Endothelial cell (in vitro differentiated cells): Measurements from ENCODE around the gene SVOPL. TPM values are rescaled to one million over a fixed set of nuclear protein-coding genes. Genes with fewer than 3 reads are reported as not detected.

Source experiments
- DNase-seq: peaks from one replicate; pipeline ENCODE4 v3.0.0; 2021; ENCODE audit warnings: low spot score
- H3K27ac Mint-ChIP-seq: one replicate; pipeline ENCODE4 v1.8.0; 2021; ENCODE audit warnings: mixed read lengths, inconsistent platforms; ENCODE audit not compliant: unreplicated experiment
- H3K27me3 Mint-ChIP-seq: one replicate; pipeline ENCODE4 v1.8.0; 2021; ENCODE audit warnings: mild to moderate bottlenecking, moderate library complexity, mixed read lengths, inconsistent platforms; ENCODE audit not compliant: unreplicated experiment
- H3K36me3 Mint-ChIP-seq: one replicate; pipeline ENCODE4 v1.8.0; 2021; ENCODE audit warnings: mild to moderate bottlenecking, low read depth, mixed read lengths, inconsistent platforms; ENCODE audit not compliant: unreplicated experiment
- H3K4me1 Mint-ChIP-seq: one replicate; pipeline ENCODE4 v1.8.0; 2021; ENCODE audit warnings: mild to moderate bottlenecking, mixed read lengths, inconsistent platforms; ENCODE audit not compliant: unreplicated experiment
- H3K4me3 Mint-ChIP-seq: one replicate; pipeline ENCODE4 v1.8.0; 2021; ENCODE audit warnings: mild to moderate bottlenecking, mixed read lengths, inconsistent platforms; ENCODE audit not compliant: unreplicated experiment
- H3K9me3 Mint-ChIP-seq: one replicate; pipeline ENCODE4 v1.8.0; 2021; ENCODE audit warnings: mixed read lengths, inconsistent platforms; ENCODE audit not compliant: unreplicated experiment
- total RNA-seq: library from RNA; stranded (reverse); fragmentation: NEBNext Ultra II Directional; extraction: Animal tissue kit (Norgen Biotek cat#: 25700); gene quantifications from one replicate; pipeline ENCODE4 v1.2.1, GENCODE V29; 2021; ENCODE audit not compliant: unreplicated experiment
- TF ChIP-seq, protein P1 (sequence below): fragments of 200-600 bp; sonication (generic); IDR thresholded peaks from one replicate; pipeline ENCODE4 v1.5.0; 2021; ENCODE audit warnings: antibody characterized with exemption; ENCODE audit not compliant: unreplicated experiment

SVOPL gene
- total RNA-seq, 1 donor from 2014 or later: not detected

- DNase-seq: no peak
- TF ChIP-seq, protein P1, sequence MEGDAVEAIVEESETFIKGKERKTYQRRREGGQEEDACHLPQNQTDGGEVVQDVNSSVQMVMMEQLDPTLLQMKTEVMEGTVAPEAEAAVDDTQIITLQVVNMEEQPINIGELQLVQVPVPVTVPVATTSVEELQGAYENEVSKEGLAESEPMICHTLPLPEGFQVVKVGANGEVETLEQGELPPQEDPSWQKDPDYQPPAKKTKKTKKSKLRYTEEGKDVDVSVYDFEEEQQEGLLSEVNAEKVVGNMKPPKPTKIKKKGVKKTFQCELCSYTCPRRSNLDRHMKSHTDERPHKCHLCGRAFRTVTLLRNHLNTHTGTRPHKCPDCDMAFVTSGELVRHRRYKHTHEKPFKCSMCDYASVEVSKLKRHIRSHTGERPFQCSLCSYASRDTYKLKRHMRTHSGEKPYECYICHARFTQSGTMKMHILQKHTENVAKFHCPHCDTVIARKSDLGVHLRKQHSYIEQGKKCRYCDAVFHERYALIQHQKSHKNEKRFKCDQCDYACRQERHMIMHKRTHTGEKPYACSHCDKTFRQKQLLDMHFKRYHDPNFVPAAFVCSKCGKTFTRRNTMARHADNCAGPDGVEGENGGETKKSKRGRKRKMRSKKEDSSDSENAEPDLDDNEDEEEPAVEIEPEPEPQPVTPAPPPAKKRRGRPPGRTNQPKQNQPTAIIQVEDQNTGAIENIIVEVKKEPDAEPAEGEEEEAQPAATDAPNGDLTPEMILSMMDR: no peak
- Mint-ChIP-seq H3K27me3 (peaks cover 5% of the 10 kb centered on the region), H3K36me3 (peaks cover 95% of the 10 kb centered on the region), H3K9me3 (peaks cover 20% of the 10 kb centered on the region), H3K4me3 (no peak overlapping the region), H3K4me1 (no peaks in the 10 kb centered on the region), H3K27ac (no peak overlapping the region)
Measured at GRCh38 chr7:138559448-138559847, 141.7 kb downstream of the SVOPL start.

- DNase-seq: no peak
- H3K4me1 Mint-ChIP-seq: no peaks in the 10 kb centered on the region
- TF ChIP-seq, protein P1: no peak
- H3K9me3 Mint-ChIP-seq: peaks cover 20% of the 10 kb centered on the region
- peaks cover 4% of the 10 kb centered on the region for H3K27me3 Mint-ChIP-seq
- no peak overlapping the region for H3K27ac Mint-ChIP-seq
- H3K4me3 Mint-ChIP-seq: peak overlapping the region; percentile 76
- H3K36me3 Mint-ChIP-seq: peaks cover 94% of the 10 kb centered on the region
Measured at GRCh38 chr7:138556771-138557484, 144.2 kb downstream of the SVOPL start.

DNA sequence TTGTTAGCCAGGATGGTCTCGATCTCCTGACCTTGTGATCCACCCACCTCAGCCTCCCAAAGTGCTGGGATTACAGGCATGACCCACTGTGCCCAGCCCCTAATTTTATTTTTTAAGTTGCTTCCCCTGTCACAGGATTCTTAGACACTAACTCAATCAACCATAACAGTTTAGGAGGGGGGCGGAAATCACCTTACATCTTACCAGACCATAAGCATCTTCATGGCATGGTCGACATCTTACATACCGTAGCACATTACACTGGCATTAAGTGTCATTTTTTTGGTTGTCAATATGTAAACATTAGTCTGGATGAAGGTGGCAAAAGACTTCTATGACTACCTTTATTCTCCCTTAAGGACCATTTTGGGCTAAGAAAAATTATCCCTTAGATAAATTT, 145.5 kb downstream of the SVOPL start:
- Mint-ChIP-seq H3K4me1 (no peaks in the 10 kb centered on the region), H3K27me3 (peaks cover 4% of the 10 kb centered on the region), H3K9me3 (peaks cover 20% of the 10 kb centered on the region), H3K4me3 (peak overlapping the region; percentile 77), H3K36me3 (peaks cover 94% of the 10 kb centered on the region), H3K27ac (no peak overlapping the region)
- TF ChIP-seq, protein P1: no peak
- no peak for DNase-seq

DNA sequence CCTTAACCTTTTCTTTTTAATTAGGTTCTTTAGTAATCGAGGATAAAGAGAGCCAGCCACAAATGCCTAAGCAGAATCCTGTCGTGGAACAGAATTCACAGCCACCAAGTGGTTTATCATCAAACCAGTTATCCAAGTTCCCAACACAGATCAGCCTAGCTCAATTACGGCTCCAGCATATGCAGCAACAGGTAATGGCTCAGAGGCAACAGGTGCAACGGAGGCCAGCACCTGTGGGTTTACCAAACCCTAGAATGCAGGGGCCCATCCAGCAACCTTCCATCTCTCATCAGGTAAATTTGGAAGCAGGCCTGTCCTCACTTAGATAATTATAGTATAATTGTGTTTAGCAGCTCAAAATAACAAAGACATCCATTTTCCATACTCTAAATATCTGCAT, 146.5 kb downstream of the SVOPL start:
- Mint-ChIP-seq H3K27ac (no peak overlapping the region), H3K9me3 (peaks cover 20% of the 10 kb centered on the region)
- no peak for DNase-seq

GRCh38 chr7:138553805-138554204, 147.4 kb downstream of the SVOPL start:
- Mint-ChIP-seq H3K4me3 (peak overlapping the region; percentile 52), H3K9me3 (peaks cover 20% of the 10 kb centered on the region), H3K4me1 (peaks cover 7% of the 10 kb centered on the region), H3K36me3 (peaks cover 92% of the 10 kb centered on the region), H3K27ac (no peak overlapping the region), H3K27me3 (peaks cover 5% of the 10 kb centered on the region)
- TF ChIP-seq, protein P1: no peak
- no peak for DNase-seq

More for the DNA sequence above, 146.5 kb downstream of the SVOPL start:
- H3K27me3 Mint-ChIP-seq: peaks cover 6% of the 10 kb centered on the region
- peaks cover under 1% of the 10 kb centered on the region for H3K4me1 Mint-ChIP-seq
- H3K4me3 Mint-ChIP-seq: no peak overlapping the region
- H3K36me3 Mint-ChIP-seq: peaks cover 91% of the 10 kb centered on the region
- TF ChIP-seq, protein P1: no peak
